K562 (cell line): ENCODE measurements around the gene PCDH18. TPM values are rescaled to one million over a fixed set of nuclear protein-coding genes. Genes with fewer than 3 reads are reported as not detected.
"Not testable (repeated sequence)": the region's sequence is repeated elsewhere in the genome, so short reads cannot be mapped to it uniquely, and the experiment has no call there.

ENCODE experiments used
- ATAC-seq: fragments of 200-7000 bp; cut with Tn5 transposase; 3 replicates; pipeline ENCODE4 v1.9.1; 2020; ENCODE audit warnings: moderate library complexity
- BruUV-seq: library from RNA; stranded (reverse); fragments of 400-500 nt; replicated peaks from 2 replicates; lab custom pipeline; 2021; lab: Mats Ljungman, UMichigan
- CTCF ChIA-PET: fragments of 300-600 bp; formaldehyde crosslinking; extraction: SDS; loops from one replicate; lab custom pipeline; 2021; ENCODE audit warnings: low intra/inter-chr PET ratio; lab: Yijun Ruan, JAX
- POLR2A ChIA-PET: fragments of 300-600, 350-650 bp; sonication (Branson Sonifier 250); formaldehyde crosslinking; extraction: SDS; loops from one replicate; lab custom pipeline; 2021; ENCODE audit warnings: antibody characterized with exemption, inconsistent platforms; lab: Yijun Ruan, JAX
- DNase-seq, 4 experiments: peaks; one replicate each; pipeline versions ENCODE4 v3.0.0 to v3.0.0-alpha.2; 2011 to 2018; ENCODE audit warnings: low spot score in 3 of 4, mixed read lengths in 3 of 4; ENCODE audit errors: extremely low read depth in 1 of 4
- FAIRE-seq: peaks from 2 replicates; lab custom pipeline; 2011; peaks lifted over from hg19 to GRCh38; lab: Jason Lieb, UNC
- H2AFZ ChIP-seq: 2 replicates; pipeline ENCODE4 v1.6.0; 2011; ENCODE audit warnings: low read depth, low read length, control low read depth, inconsistent platforms
- H3K27ac ChIP-seq: fragments of 200-600 bp; 3 replicates; pipeline ENCODE4 v1.8.0; 2011; ENCODE audit warnings: low read depth, mild to moderate bottlenecking, control low read depth, inconsistent platforms, low read length, moderate library complexity, mixed read lengths; ENCODE audit errors: extremely low read depth
- H3K27me3 ChIP-seq, 2 experiments: fragments of 300-600 bp in 1 of 2; 2 replicates in 1 of 2; 3 replicates in 1 of 2; pipeline versions ENCODE4 v1.6.0 to v1.8.0; 2011; ENCODE audit warnings: inconsistent platforms in 2 of 2, low read length in 2 of 2, mild to moderate bottlenecking in 1 of 2, mixed read lengths in 1 of 2, moderate library complexity in 1 of 2; ENCODE audit not compliant: control insufficient read depth in 2 of 2, insufficient read depth in 2 of 2
- H3K36me3 ChIP-seq: fragments of 300-600 bp; 3 replicates; pipeline ENCODE4 v1.8.0; 2011; ENCODE audit warnings: mild to moderate bottlenecking, low read length, inconsistent platforms; ENCODE audit not compliant: control insufficient read depth, insufficient read depth
- H3K4me1 ChIP-seq, 2 experiments: fragments of 200-600 bp in 1 of 2; replicated peaks in 1 of 2; 2 replicates in 1 of 2; 3 replicates in 1 of 2; pipeline versions ENCODE4 v1.5.1 to v1.8.0; 2011; ENCODE audit warnings: inconsistent platforms in 2 of 2, low read length in 2 of 2, mild to moderate bottlenecking in 1 of 2, mixed read lengths in 1 of 2, moderate library complexity in 1 of 2; ENCODE audit not compliant: control insufficient read depth in 2 of 2, insufficient read depth in 2 of 2
- H3K4me2 ChIP-seq: 2 replicates; pipeline ENCODE4 v1.6.1; 2011; ENCODE audit warnings: low read length, control low read depth, inconsistent platforms, mixed read lengths; ENCODE audit not compliant: insufficient read depth
- H3K4me3 ChIP-seq: fragments of 200-600 bp; sonication (generic), shearing (Covaris generic); 2 replicates; pipeline ENCODE4 v1.5.1; 2016; ENCODE audit warnings: control low read depth, inconsistent platforms
- H3K79me2 ChIP-seq: fragments of 200-600 bp; 3 replicates; pipeline ENCODE4 v1.8.0; 2011; ENCODE audit warnings: low read length, inconsistent platforms; ENCODE audit not compliant: control insufficient read depth, insufficient read depth
- H3K9ac ChIP-seq, 2 experiments: 2 replicates each; pipeline versions ENCODE4 v1.6.0 to v1.6.1; 2011; ENCODE audit warnings: low read depth in 2 of 2, low read length in 2 of 2, control low read depth in 1 of 2, inconsistent platforms in 1 of 2, mild to moderate bottlenecking in 1 of 2, mixed read lengths in 1 of 2; ENCODE audit not compliant: insufficient read depth in 1 of 2
- H3K9me1 ChIP-seq: one replicate; pipeline ENCODE4 v1.6.0; 2011; ENCODE audit warnings: inconsistent platforms, mild to moderate bottlenecking, low read length, moderate library complexity; ENCODE audit not compliant: control insufficient read depth, insufficient read depth
- H3K9me3 ChIP-seq: replicated peaks from 2 replicates; pipeline ENCODE4 v1.5.1; 2011; ENCODE audit warnings: low read depth, low read length, inconsistent platforms; ENCODE audit not compliant: control insufficient read depth, insufficient read depth
- H4K20me1 ChIP-seq: replicated peaks from 2 replicates; pipeline ENCODE4 v1.6.1; 2011; ENCODE audit warnings: low read length, inconsistent platforms, mixed read lengths; ENCODE audit not compliant: control insufficient read depth, insufficient read depth
- HNRNPLL ChIP-seq: fragments of 200-400 bp; formaldehyde crosslinking; IDR thresholded peaks from 2 replicates; pipeline ENCODE4 v1.6.1; 2017; ENCODE audit warnings: low read length, low read depth, mild to moderate bottlenecking; ENCODE audit not compliant: poor library complexity, severe bottlenecking
- MECOM ChIP-seq: fragments of 250-450 bp; sonication (Bioruptor Pico); IDR thresholded peaks from 2 replicates; pipeline ENCODE4 v1.8.0; 2022; ENCODE audit warnings: inconsistent platforms
- SREBF2 ChIP-seq: sonication (generic); formaldehyde crosslinking; IDR thresholded peaks from 2 replicates; pipeline ENCODE4 v1.4.0; 2020; ENCODE audit warnings: mild to moderate bottlenecking, missing genetic modification reagents
- XRCC4 ChIP-seq: IDR thresholded peaks from one replicate; pipeline ENCODE4 v1.6.1; 2011; ENCODE audit not compliant: insufficient read depth, insufficient read length; ENCODE audit errors: extremely low read depth
- ZBTB7A ChIP-seq: IDR thresholded peaks from 2 replicates; pipeline ENCODE4 v1.6.1; 2011; ENCODE audit warnings: low read depth, mild to moderate bottlenecking, low read length, moderate library complexity, borderline replicate concordance; ENCODE audit not compliant: control insufficient read depth
- ZNF311 ChIP-seq: fragments of 250-450 bp; sonication (Bioruptor Pico); IDR thresholded peaks from 2 replicates; pipeline ENCODE4 v1.4.0; 2020; ENCODE audit warnings: mild to moderate bottlenecking, moderate library complexity
- ZNF699 ChIP-seq: fragments of 250-450 bp; sonication (Bioruptor Pico); IDR thresholded peaks from 2 replicates; pipeline ENCODE4 v1.8.0; 2021; ENCODE audit warnings: mild to moderate bottlenecking, moderate library complexity; ENCODE audit not compliant: insufficient replicate concordance
- ZNF76 ChIP-seq: fragments of 250-450 bp; sonication (Bioruptor Pico); IDR thresholded peaks from 2 replicates; pipeline ENCODE4 v1.4.0; 2020; ENCODE audit warnings: mild to moderate bottlenecking, moderate library complexity, borderline replicate concordance
- WGBS: fragments of 100-300 bp; shearing (Covaris generic); methylation state at CpG from one replicate; pipeline ENCODE4 v1.1.6; 2016; ENCODE audit warnings: low coverage, mixed read lengths; ENCODE audit not compliant: insufficient coverage; ENCODE audit errors: missing lambda C conversion rate; 5-methylcytosine and 5-hydroxymethylcytosine counted together
- in situ Hi-C: fragments of 300-500 bp; cut with MboI; formaldehyde crosslinking; loops from 4 replicates; pipeline ENCODE4 v1.15.0; 2018; ENCODE audit warnings: inconsistent platforms, mixed read lengths
- intact Hi-C: fragments of 100-400 bp; cut with micrococcal nuclease; formaldehyde crosslinking; loops from 2 replicates; pipeline ENCODE4 v1.14.2; 2022
- polyA plus RNA-seq, 8 experiments: library from polyadenylated mRNA; depleted of rRNA in 4 of 8; stranded (reverse) in 5 of 8; unstranded in 3 of 8; fragments of >200 nt; fragmentation: Nextera tagmentation in 2 of 8; fragmentation: Illumina TruSeq in 1 of 8; extraction: Ambion mirVana in 2 of 8; extraction: Trizol in 1 of 8; gene quantifications; 2 replicates each; pipeline versions ENCODE4 v1.2.1 to v1.2.3, GENCODE V29; 2011 to 2014; ENCODE audit warnings: inconsistent platforms in 1 of 8, missing spikeins in 1 of 8
- total RNA-seq, 7 experiments: library from RNA; depleted of rRNA in 6 of 7; stranded (reverse); fragments of >200 nt in 6 of 7; fragmentation: Illumina TruSeq in 2 of 7; extraction: Trizol in 2 of 7; gene quantifications; 2 replicates each; pipeline versions ENCODE4 v1.2.1 to v1.2.3, GENCODE V29; 2011 to 2021; ENCODE audit warnings: low replicate concordance in 1 of 7
- TF ChIP-seq, protein P1 (sequence below), 3 experiments: IDR thresholded peaks in 2 of 3; conservative IDR thresholded peaks in 1 of 3; 2 replicates each; pipeline ENCODE4 v1.5.1; 2011 to 2012; ENCODE audit warnings: low read length in 3 of 3, mild to moderate bottlenecking in 3 of 3, control low read depth in 2 of 3, improper control_type of control experiment in 1 of 3, inconsistent platforms in 1 of 3, low read depth in 1 of 3, mixed read lengths in 1 of 3, moderate library complexity in 1 of 3; ENCODE audit not compliant: insufficient read depth in 2 of 3
- TF ChIP-seq, protein P2 (sequence below): fragments of 150-350 bp; IDR thresholded peaks from 2 replicates; pipeline ENCODE4 v1.6.1; 2014; ENCODE audit warnings: low read depth, mild to moderate bottlenecking, low read length, borderline replicate concordance

The PCDH18 gene
- total and polyA plus RNA-seq, 9 of the 15 experiments (the other 6 are each of a cell fraction or from before 2014, with no cell fraction given) = 0.04 to 0.09 TPM; not detected in 7

DNA sequence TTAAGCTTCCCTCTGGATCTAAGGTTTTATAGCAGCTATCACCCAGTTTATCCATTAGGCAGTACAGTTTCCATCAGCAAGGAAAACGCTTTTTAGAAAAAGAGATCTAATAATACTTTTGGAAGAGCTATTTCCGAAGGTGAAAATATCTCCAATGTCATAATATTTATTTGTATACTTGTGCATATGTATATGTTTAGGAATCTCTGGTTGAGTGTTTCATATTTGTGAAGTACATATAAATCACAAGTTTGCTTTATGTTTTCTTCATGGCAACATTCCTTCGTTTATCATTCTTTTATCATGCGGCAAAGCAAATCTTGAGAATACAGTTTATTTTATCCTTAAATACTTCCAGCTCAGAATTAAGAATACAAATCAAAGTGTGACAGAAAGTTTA, 6.2 kb upstream of the PCDH18 start (continued):
- TF ChIP-seq, protein P1, sequence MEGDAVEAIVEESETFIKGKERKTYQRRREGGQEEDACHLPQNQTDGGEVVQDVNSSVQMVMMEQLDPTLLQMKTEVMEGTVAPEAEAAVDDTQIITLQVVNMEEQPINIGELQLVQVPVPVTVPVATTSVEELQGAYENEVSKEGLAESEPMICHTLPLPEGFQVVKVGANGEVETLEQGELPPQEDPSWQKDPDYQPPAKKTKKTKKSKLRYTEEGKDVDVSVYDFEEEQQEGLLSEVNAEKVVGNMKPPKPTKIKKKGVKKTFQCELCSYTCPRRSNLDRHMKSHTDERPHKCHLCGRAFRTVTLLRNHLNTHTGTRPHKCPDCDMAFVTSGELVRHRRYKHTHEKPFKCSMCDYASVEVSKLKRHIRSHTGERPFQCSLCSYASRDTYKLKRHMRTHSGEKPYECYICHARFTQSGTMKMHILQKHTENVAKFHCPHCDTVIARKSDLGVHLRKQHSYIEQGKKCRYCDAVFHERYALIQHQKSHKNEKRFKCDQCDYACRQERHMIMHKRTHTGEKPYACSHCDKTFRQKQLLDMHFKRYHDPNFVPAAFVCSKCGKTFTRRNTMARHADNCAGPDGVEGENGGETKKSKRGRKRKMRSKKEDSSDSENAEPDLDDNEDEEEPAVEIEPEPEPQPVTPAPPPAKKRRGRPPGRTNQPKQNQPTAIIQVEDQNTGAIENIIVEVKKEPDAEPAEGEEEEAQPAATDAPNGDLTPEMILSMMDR (IDR thresholded peaks at IDR 0.05 in 2 of 3, conservative IDR thresholded peaks at IDR 0.05 in 1 of 3; ENCODE audit: insufficient read depth in 2 of 3, low read depth in 1 of 3, low read length in 3 of 3) = no peak
- TF ChIP-seq ZBTB7A = no peak
- no peak for TF ChIP-seq XRCC4
- no peak for TF ChIP-seq SREBF2
- no peak for TF ChIP-seq ZNF311
- TF ChIP-seq ZNF76 = no peak
- no peak for TF ChIP-seq MECOM
- no peak for TF ChIP-seq ZNF699 (CRISPR knock-in tag)
- TF ChIP-seq, protein P2, sequence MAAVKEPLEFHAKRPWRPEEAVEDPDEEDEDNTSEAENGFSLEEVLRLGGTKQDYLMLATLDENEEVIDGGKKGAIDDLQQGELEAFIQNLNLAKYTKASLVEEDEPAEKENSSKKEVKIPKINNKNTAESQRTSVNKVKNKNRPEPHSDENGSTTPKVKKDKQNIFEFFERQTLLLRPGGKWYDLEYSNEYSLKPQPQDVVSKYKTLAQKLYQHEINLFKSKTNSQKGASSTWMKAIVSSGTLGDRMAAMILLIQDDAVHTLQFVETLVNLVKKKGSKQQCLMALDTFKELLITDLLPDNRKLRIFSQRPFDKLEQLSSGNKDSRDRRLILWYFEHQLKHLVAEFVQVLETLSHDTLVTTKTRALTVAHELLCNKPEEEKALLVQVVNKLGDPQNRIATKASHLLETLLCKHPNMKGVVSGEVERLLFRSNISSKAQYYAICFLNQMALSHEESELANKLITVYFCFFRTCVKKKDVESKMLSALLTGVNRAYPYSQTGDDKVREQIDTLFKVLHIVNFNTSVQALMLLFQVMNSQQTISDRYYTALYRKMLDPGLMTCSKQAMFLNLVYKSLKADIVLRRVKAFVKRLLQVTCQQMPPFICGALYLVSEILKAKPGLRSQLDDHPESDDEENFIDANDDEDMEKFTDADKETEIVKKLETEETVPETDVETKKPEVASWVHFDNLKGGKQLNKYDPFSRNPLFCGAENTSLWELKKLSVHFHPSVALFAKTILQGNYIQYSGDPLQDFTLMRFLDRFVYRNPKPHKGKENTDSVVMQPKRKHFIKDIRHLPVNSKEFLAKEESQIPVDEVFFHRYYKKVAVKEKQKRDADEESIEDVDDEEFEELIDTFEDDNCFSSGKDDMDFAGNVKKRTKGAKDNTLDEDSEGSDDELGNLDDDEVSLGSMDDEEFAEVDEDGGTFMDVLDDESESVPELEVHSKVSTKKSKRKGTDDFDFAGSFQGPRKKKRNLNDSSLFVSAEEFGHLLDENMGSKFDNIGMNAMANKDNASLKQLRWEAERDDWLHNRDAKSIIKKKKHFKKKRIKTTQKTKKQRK = no peak
- no peak for TF ChIP-seq HNRNPLL

DNA sequence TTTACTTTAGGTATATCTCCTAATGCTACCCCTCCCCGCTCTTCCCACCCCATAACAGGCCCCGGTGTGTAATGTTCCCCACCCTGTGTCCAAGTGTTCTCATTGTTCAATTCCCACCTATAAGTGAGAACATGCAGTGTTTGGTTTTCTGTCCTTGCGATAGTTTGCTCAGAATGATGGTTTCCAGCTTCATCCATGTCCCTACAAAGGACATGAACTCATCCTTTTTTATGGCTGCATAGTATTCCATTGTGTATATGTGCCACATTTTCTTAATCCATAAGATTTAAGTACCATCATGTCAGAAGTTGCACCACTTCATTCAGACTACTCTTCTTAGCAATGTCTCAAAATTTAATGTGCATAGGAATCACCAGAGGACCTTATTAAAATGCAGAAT, 5.5 kb upstream of the PCDH18 start:
- POLR2A ChIA-PET, H3K36me3 ChIP-seq, H2AFZ ChIP-seq, H3K4me3 ChIP-seq, H3K27me3 ChIP-seq, ATAC-seq, intact Hi-C loops, H3K79me2 ChIP-seq, H3K27ac ChIP-seq, H3K9me1 ChIP-seq, in situ Hi-C loops, DNase-seq, FAIRE-seq, CTCF ChIA-PET, H3K9ac ChIP-seq, BruUV-seq, H3K9me3 ChIP-seq, H4K20me1 ChIP-seq, H3K4me2 ChIP-seq, H3K4me1 ChIP-seq: not testable (repeated sequence)
- WGBS = 0% methylated on average over 1 of the region's 3 CpGs
